Measurements from ENCODE around the gene NECTIN1.

The NECTIN1 gene

GRCh38 chr11:119726150-119726553 is 2.8 kb downstream of the NECTIN1 start:
- DNase-seq (ENCODE audit: extremely low read depth, low read depth) = no peak
- TF ChIP-seq CTCF (IDR thresholded peaks at IDR 0.05; ENCODE audit: low read depth, low read length, missing control alignments) = no peak
- H3K4me3 ChIP-seq (replicated peaks; ENCODE audit: low read depth, low read length) = peak overlapping the region; percentile 64; the same call in 1 of the 2 replicates

GRCh38 chr11:119724956-119725355 is 4.0 kb downstream of the NECTIN1 start:
- DNase-seq (ENCODE audit: extremely low read depth, low read depth) = no peak
- H3K4me3 ChIP-seq (replicated peaks; ENCODE audit: low read depth, low read length) = no peak overlapping the region
- TF ChIP-seq CTCF (IDR thresholded peaks at IDR 0.05; ENCODE audit: low read depth, low read length, missing control alignments) = no peak

- no peak overlapping the region for H3K4me3 ChIP-seq (replicated peaks; ENCODE audit: low read depth, low read length)
- TF ChIP-seq CTCF (IDR thresholded peaks at IDR 0.05; ENCODE audit: low read depth, low read length, missing control alignments) = no peak
These were observed 5.1 kb downstream of the NECTIN1 start for GRCh38 chr11:119723952-119724325.

GRCh38 chr11:119723243-119723951 is 5.6 kb downstream of the NECTIN1 start:
- no peak overlapping the region for H3K4me3 ChIP-seq (replicated peaks; ENCODE audit: low read depth, low read length)
- no peak for TF ChIP-seq CTCF (IDR thresholded peaks at IDR 0.05; ENCODE audit: low read depth, low read length, missing control alignments)
- DNase-seq (ENCODE audit: extremely low read depth, low read depth) = no peak

More at GRCh38 chr11:119723952-119724325, 5.1 kb downstream of the NECTIN1 start:
- DNase-seq (ENCODE audit: extremely low read depth, low read depth) = no peak

GRCh38 chr11:119722281-119722794 is 6.7 kb downstream of the NECTIN1 start:
- no peak for TF ChIP-seq CTCF (IDR thresholded peaks at IDR 0.05; ENCODE audit: low read depth, low read length, missing control alignments)
- no peak for DNase-seq (ENCODE audit: extremely low read depth, low read depth)
- H3K4me3 ChIP-seq (replicated peaks; ENCODE audit: low read depth, low read length) = no peak overlapping the region

- peak; percentile 70 for TF ChIP-seq CTCF (IDR thresholded peaks at IDR 0.05; ENCODE audit: low read depth, low read length, missing control alignments)
- H3K4me3 ChIP-seq (replicated peaks; ENCODE audit: low read depth, low read length) = no peak overlapping the region
- DNase-seq (ENCODE audit: extremely low read depth, low read depth) = peak; percentile 25
These were observed 7.6 kb downstream of the NECTIN1 start for GRCh38 chr11:119721129-119722120.

Measured in HFF-Myc (cell line).